Measurements from ENCODE around the gene RNF212B.
"Not testable (repeated sequence)": the region's sequence is repeated elsewhere in the genome, so short reads cannot be mapped to it uniquely, and the experiment has no call there.

GRCh38 chr14:23224958-23225357 lies 12.8 kb upstream of the RNF212B start:
- TF ChIP-seq CTCF (IDR thresholded peaks at IDR 0.05; ENCODE audit: extremely low read depth in 1 of 2, insufficient read depth in 1 of 2, low read depth in 1 of 2, low read length in 2 of 2); POLR2AphosphoS5 (IDR thresholded peaks at IDR 0.05; ENCODE audit: insufficient read depth, low read depth, low read length); MYC (IDR thresholded peaks at IDR 0.05; ENCODE audit: low read depth, low read length): not testable (repeated sequence)

All from endothelial cell of umbilical vein (primary cell).